Measurements from ENCODE around the gene MYORG.

Gene MYORG

GRCh38 chr9:34403554-34404380 lies 27.1 kb upstream of the MYORG start:
- Histone ChIP-seq H3K27ac (ENCODE audit: low read length) (no peak overlapping the region), H3K79me2 (ENCODE audit: low read length) (no peaks in the 10 kb centered on the region), H3K9me3 (replicated peaks; ENCODE audit: insufficient read depth, low read length) (no peaks in the 10 kb centered on the region), H3K4me1 (ENCODE audit: low read length) (no peaks in the 10 kb centered on the region), H3F3A (ENCODE audit: insufficient read depth, low read length) (no peaks in the 10 kb centered on the region), H3K4me2 (ENCODE audit: low read depth, low read length) (no peak overlapping the region), H3K9me2 (replicated peaks; ENCODE audit: insufficient read depth, low read length) (no peaks in the 10 kb centered on the region), H4K20me1 (ENCODE audit: insufficient read depth, low read length) (no peaks in the 10 kb centered on the region), H3K9ac (ENCODE audit: low read length) (no peak overlapping the region), H3K4me3 (ENCODE audit: low read length) (no peak overlapping the region), H2AFZ (ENCODE audit: low read length) (no peak overlapping the region), H3K36me3 (replicated peaks; ENCODE audit: insufficient read depth, low read length) (no peaks in the 10 kb centered on the region), H3K27me3 (replicated peaks; ENCODE audit: insufficient read depth, low read length) (no peaks in the 10 kb centered on the region)
- TF ChIP-seq EZH2phosphoT487 (IDR thresholded peaks at IDR 0.05; ENCODE audit: low read length), result no peak
- TF ChIP-seq CTCF (IDR thresholded peaks at IDR 0.05; ENCODE audit: low read length), result peak; percentile 98
- TF ChIP-seq EZH2 (optimal IDR thresholded peaks at IDR 0.05; ENCODE audit: low read depth, low read length), result no peak
- DNase-seq, result peak; percentile 30

- no peak overlapping the region for H3K4me3 ChIP-seq (ENCODE audit: low read length)
- H4K20me1 ChIP-seq (ENCODE audit: insufficient read depth, low read length), result no peaks in the 10 kb centered on the region
- H3K36me3 ChIP-seq (replicated peaks; ENCODE audit: insufficient read depth, low read length), result no peaks in the 10 kb centered on the region
- no peaks in the 10 kb centered on the region for H3K27me3 ChIP-seq (replicated peaks; ENCODE audit: insufficient read depth, low read length)
- H3K79me2 ChIP-seq (ENCODE audit: low read length), result no peaks in the 10 kb centered on the region
- H3K9me2 ChIP-seq (replicated peaks; ENCODE audit: insufficient read depth, low read length), result no peaks in the 10 kb centered on the region
- no peak overlapping the region for H3K9ac ChIP-seq (ENCODE audit: low read length)
- H3K27ac ChIP-seq (ENCODE audit: low read length), result no peak overlapping the region
- H3K4me1 ChIP-seq (ENCODE audit: low read length), result no peaks in the 10 kb centered on the region
- H3K4me2 ChIP-seq (ENCODE audit: low read depth, low read length), result no peak overlapping the region
- no peak overlapping the region for H2AFZ ChIP-seq (ENCODE audit: low read length)
- H3F3A ChIP-seq (ENCODE audit: insufficient read depth, low read length), result no peaks in the 10 kb centered on the region
- H3K9me3 ChIP-seq (replicated peaks; ENCODE audit: insufficient read depth, low read length), result no peaks in the 10 kb centered on the region
- TF ChIP-seq EZH2phosphoT487 (IDR thresholded peaks at IDR 0.05; ENCODE audit: low read length) (no peak), EZH2 (optimal IDR thresholded peaks at IDR 0.05; ENCODE audit: low read depth, low read length) (no peak), CTCF (IDR thresholded peaks at IDR 0.05; ENCODE audit: low read length) (no peak)
- no peak for DNase-seq
These were observed 24.2 kb upstream of the MYORG start for GRCh38 chr9:34400686-34401602.

DNA sequence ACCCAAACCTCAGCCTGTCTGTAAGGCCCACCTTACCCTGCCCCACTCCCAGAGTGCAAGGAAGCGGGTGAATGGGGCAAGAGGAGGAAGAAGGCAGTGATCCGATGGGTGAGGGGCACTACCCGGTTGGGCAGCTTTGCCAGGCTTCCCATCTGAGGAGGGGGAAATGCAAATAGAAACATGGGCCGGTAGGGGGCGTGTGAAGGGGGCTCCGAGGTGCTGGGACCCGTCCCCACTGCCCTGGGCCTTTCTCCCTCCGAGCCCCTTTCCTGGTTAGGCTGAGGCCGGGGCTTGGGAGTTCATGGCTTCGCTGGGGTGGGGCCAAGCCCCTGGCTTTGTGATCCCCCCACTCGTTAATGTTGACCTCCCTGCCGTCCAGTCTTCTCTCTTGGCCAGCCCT lies 23.6 kb upstream of the MYORG start:
- Histone ChIP-seq H4K20me1 (ENCODE audit: insufficient read depth, low read length) (no peaks in the 10 kb centered on the region), H3K4me1 (ENCODE audit: low read length) (no peaks in the 10 kb centered on the region), H3K9ac (ENCODE audit: low read length) (no peak overlapping the region), H3K9me3 (replicated peaks; ENCODE audit: insufficient read depth, low read length) (no peaks in the 10 kb centered on the region), H3K27me3 (replicated peaks; ENCODE audit: insufficient read depth, low read length) (no peaks in the 10 kb centered on the region), H2AFZ (ENCODE audit: low read length) (no peak overlapping the region), H3K4me2 (ENCODE audit: low read depth, low read length) (no peak overlapping the region), H3K4me3 (ENCODE audit: low read length) (no peak overlapping the region), H3F3A (ENCODE audit: insufficient read depth, low read length) (no peaks in the 10 kb centered on the region), H3K9me2 (replicated peaks; ENCODE audit: insufficient read depth, low read length) (no peaks in the 10 kb centered on the region), H3K36me3 (replicated peaks; ENCODE audit: insufficient read depth, low read length) (no peaks in the 10 kb centered on the region), H3K27ac (ENCODE audit: low read length) (no peak overlapping the region), H3K79me2 (ENCODE audit: low read length) (no peaks in the 10 kb centered on the region)
- no peak for TF ChIP-seq EZH2 (optimal IDR thresholded peaks at IDR 0.05; ENCODE audit: low read depth, low read length)
- TF ChIP-seq EZH2phosphoT487 (IDR thresholded peaks at IDR 0.05; ENCODE audit: low read length), result no peak
- no peak for TF ChIP-seq CTCF (IDR thresholded peaks at IDR 0.05; ENCODE audit: low read length)
- no peak for DNase-seq

Data from MM.1S (cell line).